GM19372 (cell line): ENCODE data around the gene TRAPPC11.

Source experiments
- ATAC-seq: cut with Tn5 transposase; IDR thresholded peaks from one replicate; pipeline ENCODE4 v1.9.1; 2021; ENCODE audit warnings: mild to moderate bottlenecking, low read depth, moderate library complexity; ENCODE audit not compliant: unreplicated experiment

TRAPPC11 gene

GRCh38 chr4:183636923-183637322, 22.2 kb upstream of the TRAPPC11 start:
- ATAC-seq: no peak

- no peak for ATAC-seq
These were observed 21.6 kb upstream of the TRAPPC11 start for GRCh38 chr4:183637461-183637860.

- ATAC-seq: no peak
These were observed 20.7 kb upstream of the TRAPPC11 start for GRCh38 chr4:183638436-183638835.

GRCh38 chr4:183639291-183639690, 19.8 kb upstream of the TRAPPC11 start:
- no peak for ATAC-seq

- no peak for ATAC-seq
These were observed 13.8 kb upstream of the TRAPPC11 start for GRCh38 chr4:183645326-183645725.

GRCh38 chr4:183657564-183657963, 1.5 kb upstream of the TRAPPC11 start:
- no peak for ATAC-seq

- no peak for ATAC-seq
These were observed 598 bp upstream of the TRAPPC11 start for GRCh38 chr4:183658362-183659028.

GRCh38 chr4:183659872-183660242, 764 bp downstream of the TRAPPC11 start:
- no peak for ATAC-seq

GRCh38 chr4:183666088-183666487, 7.0 kb downstream of the TRAPPC11 start:
- no peak for ATAC-seq

- ATAC-seq: no peak
These were observed 11.2 kb downstream of the TRAPPC11 start for GRCh38 chr4:183670251-183670650.

GRCh38 chr4:183670960-183671555, 12.0 kb downstream of the TRAPPC11 start:
- ATAC-seq: no peak

- ATAC-seq: no peak
These were observed 15.1 kb downstream of the TRAPPC11 start for GRCh38 chr4:183674153-183674552.

GRCh38 chr4:183675625-183676024, 16.5 kb downstream of the TRAPPC11 start:
- no peak for ATAC-seq

GRCh38 chr4:183681119-183681518, 22.0 kb downstream of the TRAPPC11 start:
- no peak for ATAC-seq

- no peak for ATAC-seq
These were observed 27.4 kb downstream of the TRAPPC11 start for GRCh38 chr4:183686461-183686860.

- ATAC-seq: no peak
These were observed 29.1 kb downstream of the TRAPPC11 start for GRCh38 chr4:183688216-183688615.

GRCh38 chr4:183691006-183691405, 31.9 kb downstream of the TRAPPC11 start:
- no peak for ATAC-seq

GRCh38 chr4:183691897-183692296, 32.8 kb downstream of the TRAPPC11 start:
- no peak for ATAC-seq

GRCh38 chr4:183698909-183699308, 39.8 kb downstream of the TRAPPC11 start:
- no peak for ATAC-seq

GRCh38 chr4:183700407-183700806, 41.3 kb downstream of the TRAPPC11 start:
- ATAC-seq: no peak

GRCh38 chr4:183702492-183702891, 43.4 kb downstream of the TRAPPC11 start:
- no peak for ATAC-seq

- no peak for ATAC-seq
These were observed 55.5 kb downstream of the TRAPPC11 start for GRCh38 chr4:183714626-183715025.
